HG03439 (cell line): ENCODE data around the gene POC1A.
"Not testable (repeated sequence)": the region's sequence is repeated elsewhere in the genome, so short reads cannot be mapped to it uniquely, and the experiment has no call there.

Experiments used
- ATAC-seq: cut with Tn5 transposase; IDR thresholded peaks from one replicate; pipeline ENCODE4 v1.9.1; 2021; ENCODE audit warnings: mild to moderate bottlenecking, moderate library complexity; ENCODE audit not compliant: unreplicated experiment

Gene POC1A

DNA sequence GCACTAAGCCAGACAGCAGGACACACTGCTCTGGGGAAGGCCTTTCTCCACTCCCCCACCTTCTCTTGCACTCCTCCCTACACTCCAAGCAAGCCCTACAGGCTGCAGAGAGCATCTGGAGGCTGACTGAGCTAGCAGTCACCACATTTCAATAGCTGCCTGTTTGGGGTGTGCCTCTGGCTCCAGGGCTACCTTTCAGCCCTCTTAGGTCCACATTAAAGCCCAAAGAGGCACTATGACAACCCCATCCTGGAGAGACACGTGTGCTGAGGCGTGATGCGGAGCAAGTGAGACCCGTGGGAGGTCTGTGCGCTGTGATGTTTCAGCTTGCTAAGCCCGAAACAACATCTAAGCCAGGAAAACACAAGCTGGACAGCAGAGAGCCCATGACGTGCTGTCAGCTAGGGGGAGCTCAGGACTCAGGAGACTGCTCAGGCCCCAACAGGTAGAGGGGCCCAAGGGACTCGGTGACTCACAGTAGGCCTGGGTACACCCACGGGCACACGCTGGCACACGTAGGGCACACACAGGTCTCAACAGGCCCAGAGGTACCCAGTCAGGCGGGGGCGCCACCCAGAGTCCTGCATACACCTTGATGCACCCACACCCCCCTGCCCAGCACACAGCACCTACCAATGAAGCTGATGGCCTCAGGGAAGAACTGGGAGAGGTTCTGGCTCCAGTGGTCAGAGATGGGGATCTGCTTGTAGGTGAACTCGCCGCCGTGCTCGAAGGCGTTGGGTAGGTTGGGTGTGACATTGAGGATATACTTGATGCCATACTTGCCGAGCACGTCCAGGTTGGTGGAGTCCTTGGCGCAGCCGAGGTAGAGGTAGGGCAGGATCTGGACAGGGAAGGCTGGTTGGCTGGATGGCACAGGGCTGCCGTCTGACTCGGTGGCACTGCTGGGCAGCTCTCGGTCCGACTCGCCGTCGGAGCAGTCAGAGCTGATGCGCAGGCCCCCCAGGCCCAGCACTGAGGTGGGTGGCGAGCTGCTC lies 100.6 kb downstream of the POC1A start:
- ATAC-seq: no peak

DNA sequence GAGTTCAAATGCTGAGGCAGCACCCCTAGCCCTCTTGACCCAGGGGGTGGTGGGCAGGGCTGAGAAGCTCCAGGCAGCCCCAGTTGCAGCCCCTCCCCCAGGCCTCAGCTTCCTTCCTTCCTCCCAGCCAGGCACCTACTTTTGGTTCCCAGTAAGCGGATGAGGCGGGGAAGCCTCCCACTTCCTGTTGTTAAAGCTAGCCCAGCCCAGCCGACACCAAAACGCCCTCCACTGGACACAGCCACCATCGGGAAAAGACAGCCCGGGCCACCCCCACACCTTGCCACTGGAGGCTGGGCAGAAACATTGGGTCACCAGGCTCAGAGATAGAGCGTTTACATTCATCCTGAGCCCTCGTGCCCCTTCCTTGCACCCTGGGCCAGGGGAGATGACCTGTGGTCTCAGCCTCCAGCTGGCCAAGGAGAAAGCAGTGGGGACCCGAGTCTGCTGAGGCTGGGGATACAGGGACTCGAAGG lies 101.4 kb downstream of the POC1A start:
- ATAC-seq: no peak

DNA sequence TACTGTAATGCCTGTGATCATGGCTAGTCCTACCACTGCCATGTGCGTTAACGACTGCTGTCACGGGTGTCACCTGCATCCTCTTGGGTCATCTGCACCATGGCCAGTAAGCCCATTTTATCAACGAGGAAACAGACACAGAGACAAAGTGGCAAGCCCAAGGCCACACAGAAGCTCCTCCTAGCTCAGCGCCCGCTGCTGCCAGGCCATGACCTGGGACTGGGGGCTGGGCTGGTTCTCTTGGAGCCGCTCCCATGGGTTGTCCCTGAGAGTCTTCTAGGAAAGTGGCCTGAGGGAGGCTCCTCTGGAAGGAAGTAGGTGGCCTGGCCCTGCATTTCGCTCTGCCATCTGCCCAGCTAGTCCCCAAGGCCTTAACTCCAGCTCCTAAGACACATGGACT lies 102.8 kb downstream of the POC1A start:
- ATAC-seq: no peak

DNA sequence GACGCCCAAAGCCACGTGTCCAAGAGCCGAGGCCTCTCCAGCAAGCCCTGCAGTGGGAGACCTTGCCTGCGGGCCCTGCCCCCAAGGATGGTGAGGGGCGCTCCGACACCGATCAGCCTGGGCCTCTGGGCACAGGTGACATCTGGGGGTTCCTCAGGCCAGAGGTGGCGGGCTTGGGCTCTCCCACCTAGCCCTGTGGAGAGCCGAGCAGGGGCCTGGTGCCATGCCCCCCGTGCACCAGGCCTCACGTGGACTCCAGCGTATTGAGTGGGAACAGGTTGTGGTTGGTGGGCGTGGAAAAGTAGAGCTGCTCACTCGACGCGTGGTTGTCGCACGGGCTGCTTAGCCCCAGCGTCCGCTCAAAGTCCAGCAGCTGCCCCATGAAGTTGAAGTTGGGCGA lies 103.7 kb downstream of the POC1A start:
- no peak for ATAC-seq

DNA sequence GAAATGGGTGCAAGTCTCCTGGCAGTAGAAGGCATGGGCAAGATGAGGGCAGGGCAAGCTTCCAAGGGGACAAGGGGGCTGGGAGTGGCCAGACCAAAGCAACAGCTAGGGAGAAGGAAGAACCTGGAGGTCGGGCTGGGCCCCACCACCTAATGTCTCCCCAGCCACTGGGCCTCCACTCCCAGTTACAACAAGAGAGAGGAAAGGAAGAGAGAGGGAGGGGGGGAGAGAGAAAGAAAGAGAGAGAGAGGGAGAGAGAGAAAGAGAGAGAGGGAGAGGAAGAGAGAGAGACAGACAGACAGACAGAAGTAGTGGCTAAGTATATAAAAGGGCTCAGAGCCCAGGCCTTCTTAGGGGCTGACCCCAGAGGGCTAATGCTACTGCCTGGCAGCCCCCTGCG lies 104.7 kb downstream of the POC1A start:
- ATAC-seq: no peak

DNA sequence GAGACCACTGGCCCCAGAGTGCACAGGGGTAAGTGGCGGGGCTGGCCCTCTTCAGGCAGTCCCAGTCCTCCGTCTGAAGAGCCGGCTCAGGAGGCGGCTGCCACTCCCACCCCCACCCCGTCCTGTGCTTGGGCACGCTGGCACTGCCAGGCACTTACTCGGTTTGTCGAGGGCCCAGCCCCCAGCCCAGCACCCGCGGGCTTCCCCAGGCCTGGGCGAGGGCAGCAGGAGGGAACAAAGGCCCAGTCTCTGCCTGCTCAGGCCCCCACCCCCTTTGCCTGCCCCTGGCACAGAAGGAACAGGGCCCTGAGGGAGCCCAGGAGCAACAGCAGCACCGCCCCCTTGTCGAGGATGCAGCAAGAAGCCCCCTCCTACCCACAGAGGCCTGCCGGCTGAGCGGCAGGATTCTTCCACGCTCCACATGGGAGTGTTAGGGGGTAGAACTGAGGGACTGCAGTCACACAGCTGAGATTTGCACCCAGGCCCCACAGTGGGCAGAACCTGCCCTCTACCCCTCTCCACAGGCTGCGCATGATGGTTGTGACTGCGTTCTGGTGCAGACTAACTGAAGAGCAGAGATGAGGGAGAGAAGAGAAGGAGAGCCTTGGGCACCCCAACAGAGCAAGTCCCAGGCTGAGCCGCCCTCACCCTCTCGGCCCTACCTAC lies 106.8 kb downstream of the POC1A start:
- ATAC-seq: no peak

DNA sequence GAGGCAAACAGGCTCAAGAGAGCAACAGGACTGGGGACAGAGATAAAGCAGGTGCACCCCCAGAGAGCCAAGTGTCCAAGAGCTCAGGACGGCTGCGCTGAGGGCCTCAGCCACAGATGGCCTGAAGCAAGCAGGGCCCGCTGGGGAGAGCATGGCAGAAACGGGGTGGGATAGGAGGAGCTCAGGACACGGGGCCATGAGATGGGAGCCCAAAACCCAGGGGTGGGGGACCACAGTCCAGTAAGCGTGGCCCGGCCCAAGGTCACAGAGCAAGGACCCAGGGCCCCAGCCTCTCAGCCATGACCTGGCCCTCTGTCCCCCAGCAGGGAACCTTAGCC lies 107.4 kb downstream of the POC1A start:
- no peak for ATAC-seq

DNA sequence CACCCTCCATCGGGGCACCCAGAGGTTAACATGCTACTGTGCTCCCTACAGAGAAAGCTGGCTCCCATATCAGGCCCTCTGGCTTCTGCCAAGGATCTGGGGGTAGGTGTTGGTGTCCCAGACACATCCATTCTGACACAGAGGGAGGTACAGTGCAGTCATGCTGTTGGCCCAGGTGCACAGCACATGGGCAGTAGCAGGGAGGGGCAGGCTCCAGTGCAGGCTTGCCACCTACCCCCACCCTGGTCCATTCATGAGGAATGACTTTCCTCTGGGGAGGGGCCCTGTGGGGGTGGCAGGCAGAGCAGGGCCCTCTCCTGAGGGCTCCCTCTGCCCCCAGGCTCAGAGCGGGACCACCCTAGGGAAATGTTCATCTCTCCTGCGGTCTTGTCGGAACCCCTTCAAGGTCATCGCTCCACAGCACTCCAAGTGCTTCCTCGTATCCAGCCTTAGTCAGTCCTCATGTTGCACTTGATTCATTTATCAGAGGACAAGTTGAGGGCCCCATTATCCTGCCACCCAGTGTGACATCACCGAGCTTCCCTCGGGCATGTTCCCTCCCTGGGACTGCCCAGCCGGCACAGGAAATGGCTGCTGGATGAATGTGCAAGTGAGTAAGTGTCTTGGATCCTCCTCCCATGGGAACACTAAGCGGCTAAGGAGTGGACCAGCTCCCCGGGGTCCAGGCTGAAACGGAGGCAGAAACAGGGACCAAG lies 107.9 kb downstream of the POC1A start:
- no peak for ATAC-seq

DNA sequence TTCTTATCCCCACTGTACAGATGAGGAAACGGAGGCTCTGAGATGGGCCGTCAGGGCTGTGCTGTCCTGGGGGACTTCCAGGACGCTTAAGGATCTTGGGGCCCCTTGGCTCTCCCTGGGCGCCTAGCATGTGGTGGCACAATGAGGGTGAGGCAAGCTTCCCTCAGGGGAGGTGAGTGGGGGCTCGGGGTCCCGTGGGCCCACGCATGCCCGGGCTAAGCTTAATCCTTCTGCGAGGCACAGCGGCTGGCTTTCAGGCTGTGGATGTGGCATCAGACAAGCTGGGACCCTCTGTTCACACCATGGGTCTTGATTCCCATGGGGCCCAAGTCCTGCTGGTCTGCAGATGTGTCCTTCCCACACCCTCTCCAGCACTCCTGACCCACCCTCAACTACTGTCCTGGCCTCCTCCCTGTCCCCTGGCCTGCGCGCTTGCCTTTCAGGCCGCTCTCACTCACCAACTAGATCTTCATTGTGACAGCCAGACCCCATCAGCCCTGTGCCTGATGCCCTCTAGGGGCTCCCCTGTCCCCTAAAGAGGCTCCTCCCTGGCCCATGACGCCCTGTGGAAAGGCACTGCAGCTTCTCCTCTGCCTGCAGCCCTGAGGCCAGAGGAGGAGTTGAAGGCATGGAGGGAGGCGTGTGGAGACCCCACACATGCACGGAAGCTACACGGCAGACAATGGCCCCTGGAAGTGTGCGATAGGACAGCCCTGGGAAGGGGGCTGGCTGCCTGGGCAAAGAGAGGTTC lies 109.2 kb downstream of the POC1A start:
- ATAC-seq: no peak

DNA sequence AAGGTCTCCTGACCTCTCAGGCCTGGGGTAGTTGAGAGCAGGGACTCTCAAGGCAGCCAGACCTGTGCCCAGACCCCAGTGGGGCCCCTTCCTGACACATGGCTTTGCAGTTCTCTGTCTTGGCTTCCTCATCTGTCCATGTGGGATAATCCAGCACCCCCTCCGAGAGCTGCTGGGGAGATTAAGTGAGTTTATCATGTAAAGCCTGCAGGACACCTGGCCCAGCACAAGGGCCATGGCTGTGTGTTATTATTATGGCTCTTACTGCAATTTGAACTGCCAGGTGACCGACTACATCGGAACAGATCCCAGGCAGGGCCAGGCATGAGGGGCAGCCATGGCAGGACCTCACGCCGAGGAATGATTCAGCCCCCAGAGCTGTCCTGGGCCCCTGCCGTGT lies 110.5 kb downstream of the POC1A start:
- no peak for ATAC-seq

DNA sequence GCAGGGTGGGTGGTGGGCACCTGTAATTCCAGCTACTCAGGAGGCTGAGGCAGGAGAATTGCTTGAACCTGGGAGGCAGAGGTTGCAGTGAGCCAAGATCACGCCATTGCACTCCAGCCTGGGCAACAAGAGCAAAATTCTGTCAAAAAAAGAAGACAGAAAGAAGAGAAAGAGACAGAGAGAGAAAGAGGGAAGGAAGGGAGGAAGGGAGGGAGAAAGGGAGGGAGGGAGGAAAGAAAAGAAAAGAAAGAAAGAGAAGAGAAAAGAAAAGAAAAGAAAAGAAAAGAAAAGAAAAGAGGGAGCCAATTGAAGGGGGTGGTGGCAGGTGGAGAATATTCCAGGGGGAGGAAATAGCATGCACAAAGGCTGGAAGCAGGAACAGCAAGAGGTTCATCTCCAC lies 111.2 kb downstream of the POC1A start:
- ATAC-seq: not testable (repeated sequence)

DNA sequence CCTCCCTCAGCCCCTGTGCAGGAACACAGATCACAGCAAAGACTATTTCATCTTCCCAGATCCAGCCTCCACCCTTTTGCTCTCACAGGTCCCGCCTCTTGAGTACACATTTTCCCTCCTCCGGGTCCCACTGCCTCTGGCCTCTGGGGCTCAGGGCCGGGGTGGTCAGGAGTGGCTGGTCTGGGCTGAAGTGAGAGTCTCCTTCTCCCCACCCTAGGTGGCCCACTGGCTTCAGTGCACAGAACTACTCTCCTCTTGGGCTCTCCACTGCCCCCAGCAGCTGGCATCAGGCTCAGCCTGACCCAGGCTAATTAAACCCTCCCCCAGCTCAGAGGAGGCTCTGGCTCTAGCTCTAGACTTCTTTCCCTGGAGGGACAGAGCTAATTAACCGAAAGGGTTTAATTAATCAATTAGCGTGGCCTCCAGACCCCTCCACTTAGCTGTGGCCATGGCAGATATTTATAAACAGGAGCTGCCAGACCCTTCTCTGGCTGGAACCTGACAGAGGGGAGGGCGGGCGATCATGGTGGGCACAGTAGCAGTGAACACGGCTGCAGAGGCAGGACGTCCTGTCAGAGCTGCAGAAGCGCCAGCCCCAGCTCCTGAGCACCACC lies 113.0 kb downstream of the POC1A start:
- ATAC-seq: no peak

DNA sequence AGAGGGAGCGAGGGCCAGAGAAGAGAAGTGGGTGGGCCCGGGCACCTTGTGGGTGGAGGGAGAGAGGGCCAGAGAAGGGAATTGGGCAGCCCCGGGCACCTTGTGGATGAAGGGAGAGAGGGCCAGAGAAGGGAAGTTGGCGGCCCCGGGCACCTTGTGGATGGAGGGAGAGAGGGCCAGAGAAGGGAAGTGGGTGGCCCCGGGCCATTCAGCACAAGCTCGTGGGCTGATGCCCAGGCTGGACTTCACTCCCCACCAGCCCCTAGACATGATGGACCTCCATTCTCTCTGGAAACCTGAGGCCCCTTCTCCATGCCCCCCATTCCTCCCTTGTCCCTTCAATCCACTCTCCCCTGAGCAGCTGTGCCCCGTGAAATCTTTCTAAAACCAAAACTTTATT lies 113.6 kb downstream of the POC1A start:
- no peak for ATAC-seq

DNA sequence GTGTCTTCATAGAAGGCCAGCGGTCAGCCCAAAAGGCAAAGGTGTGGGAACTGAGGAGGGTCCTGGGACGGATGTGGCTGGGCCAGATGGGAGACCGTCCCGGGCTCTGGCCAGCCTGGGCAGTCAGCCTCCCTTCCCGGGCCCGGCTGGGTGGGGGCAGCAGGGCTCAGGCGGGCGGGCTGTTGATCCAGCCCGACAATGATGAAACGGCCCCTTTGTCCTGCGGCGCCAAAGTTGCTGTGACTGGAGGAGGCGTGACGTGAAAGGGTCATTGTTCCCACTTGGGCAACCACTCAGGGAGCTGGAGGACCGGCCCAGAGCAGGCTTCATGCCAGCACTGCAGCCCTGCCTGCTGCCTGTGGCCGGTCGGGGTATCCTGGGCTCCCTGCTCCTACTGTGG lies 114.4 kb downstream of the POC1A start:
- ATAC-seq: no peak

DNA sequence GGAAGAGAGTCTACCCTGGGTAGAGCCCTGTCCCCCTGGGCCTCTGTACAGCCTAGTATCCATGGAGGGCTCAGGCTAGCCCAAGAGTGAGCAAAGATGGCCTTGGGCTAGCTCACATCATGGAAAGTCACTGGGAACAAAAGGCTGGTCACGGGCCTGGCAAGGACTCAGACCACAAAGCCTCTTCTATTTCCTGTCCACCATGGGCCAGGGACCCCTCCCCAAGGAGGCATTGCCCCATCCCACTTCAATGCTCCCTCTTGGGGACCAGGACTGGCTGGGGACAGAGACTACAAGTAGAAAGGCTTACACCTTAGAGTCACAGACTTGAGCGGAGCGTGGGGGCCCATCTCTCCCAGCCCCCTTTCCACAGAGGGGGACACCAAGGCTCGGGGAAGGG lies 114.8 kb downstream of the POC1A start:
- no peak for ATAC-seq

DNA sequence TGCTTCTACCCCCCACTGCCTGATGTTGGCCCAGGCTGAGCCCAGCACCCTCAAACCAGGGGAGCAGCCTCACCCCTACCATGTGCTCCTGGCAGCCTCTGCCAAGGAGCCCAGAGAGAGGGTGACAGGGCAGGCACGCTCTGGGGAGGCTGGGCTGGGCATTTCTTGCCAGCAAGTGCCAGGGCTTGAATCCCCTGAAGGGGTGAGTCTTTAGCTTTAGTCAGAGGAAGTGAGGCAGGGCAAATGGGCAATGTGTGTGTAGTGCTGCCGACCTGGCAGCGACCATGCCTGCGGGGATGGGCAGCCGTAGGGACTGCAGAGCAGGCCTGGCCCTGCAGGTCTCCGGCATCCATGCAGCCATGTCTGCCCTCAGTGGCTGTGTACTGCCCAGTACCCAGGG lies 116.0 kb downstream of the POC1A start:
- no peak for ATAC-seq

DNA sequence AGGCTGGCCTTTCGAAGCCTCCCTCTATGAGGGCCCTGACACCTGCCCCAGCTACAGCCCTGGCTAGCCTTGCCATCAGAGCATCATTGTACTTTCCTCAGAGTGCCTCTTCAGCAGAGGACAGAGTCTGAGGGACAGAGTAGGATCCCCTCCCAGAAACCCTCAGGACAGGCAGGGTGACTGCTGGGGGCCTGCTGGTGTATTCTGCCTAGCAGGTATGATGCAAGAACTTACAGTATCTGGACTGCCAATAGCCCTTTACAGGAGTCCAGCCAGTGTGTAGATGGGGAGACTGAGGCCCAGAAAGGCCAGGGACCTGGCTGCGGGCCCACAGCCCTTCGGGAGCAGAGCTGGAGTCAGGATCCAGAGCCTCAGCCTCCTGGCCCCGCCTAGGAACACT lies 116.9 kb downstream of the POC1A start:
- ATAC-seq: no peak

DNA sequence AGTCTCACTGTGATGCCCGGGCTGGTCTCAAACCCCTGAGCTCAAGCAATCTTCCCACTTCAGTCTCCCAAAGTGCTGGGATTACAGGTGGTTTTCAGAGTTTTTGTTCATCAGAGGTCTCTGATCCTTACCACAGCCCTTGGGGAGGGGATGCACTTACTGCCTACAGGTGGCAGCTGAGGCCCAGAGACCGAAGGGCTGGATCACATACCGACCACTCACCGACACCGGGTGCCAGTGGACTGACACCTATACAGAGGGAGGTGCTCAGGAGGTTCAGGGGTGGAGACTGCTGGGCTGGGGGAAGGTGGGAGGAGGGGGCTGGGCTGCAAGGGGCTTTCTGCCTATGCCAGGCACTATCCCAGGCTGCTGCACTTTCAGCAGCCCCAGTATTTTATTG lies 117.4 kb downstream of the POC1A start:
- ATAC-seq: no peak

DNA sequence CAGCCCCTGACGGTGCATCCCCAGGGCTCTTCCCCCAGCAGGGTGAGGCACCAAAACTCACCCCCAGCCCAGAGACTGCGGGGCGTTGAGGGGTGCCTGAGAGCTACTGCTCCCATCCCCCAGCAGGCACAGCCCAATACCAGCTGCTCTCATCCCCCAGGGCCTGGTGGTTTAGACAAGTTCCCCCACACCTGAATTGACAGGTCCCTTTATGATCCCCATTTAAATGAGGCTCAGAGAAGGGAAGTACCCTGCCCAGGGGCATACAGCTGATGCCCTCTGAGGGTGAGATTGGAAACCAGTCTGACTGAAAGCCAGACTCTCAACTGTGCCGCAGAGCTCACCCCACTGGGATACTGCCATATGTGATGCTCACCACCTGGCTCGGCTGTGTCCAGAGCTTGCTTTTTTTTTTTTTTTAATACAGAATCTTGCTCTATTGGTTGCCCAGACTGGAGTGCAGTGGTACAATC lies 118.0 kb downstream of the POC1A start:
- ATAC-seq: no peak

DNA sequence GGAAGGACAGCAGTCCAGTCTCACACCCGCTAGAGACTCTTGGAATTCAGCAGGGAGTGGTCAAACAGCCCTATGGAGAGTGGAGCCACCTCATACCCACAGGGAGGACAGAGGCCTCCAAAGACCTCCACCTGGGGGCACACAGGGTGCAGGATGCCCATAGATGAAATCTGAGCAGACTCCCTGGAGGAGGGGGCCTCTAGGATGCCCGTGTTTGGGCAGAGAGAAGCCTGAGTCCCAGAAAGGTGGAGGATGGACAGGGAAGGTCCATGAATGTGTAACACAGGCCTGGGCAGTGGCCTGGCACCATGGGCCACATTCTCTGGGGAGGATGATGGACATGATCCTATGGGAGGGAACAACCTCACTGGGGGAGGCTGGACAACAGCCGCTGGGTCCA lies 119.6 kb downstream of the POC1A start:
- no peak for ATAC-seq
